GM12891 (cell line): ENCODE measurements around the gene ENTR1.
"Not testable (repeated sequence)": the region's sequence is repeated elsewhere in the genome, so short reads cannot be mapped to it uniquely, and the experiment has no call there.

Source experiments
- DNase-seq: peaks from one replicate; pipeline ENCODE4 v3.0.0; 2011; ENCODE audit warnings: low spot score; ENCODE audit not compliant: insufficient read length
- FAIRE-seq: peaks from 2 replicates; lab custom pipeline; 2011; peaks lifted over from hg19 to GRCh38; lab: Jason Lieb, UNC
- PAX5 ChIP-seq: IDR thresholded peaks from 2 replicates; pipeline ENCODE4 v1.6.1; 2011; ENCODE audit warnings: low read length, moderate library complexity, mild to moderate bottlenecking; ENCODE audit not compliant: insufficient read depth, severe bottlenecking
- POLR2A ChIP-seq: IDR thresholded peaks from 2 replicates; pipeline ENCODE4 v1.6.1; 2011; ENCODE audit warnings: low read depth, low read length, control low read depth
- POLR2AphosphoS5 ChIP-seq: IDR thresholded peaks from 2 replicates; pipeline ENCODE4 v1.6.1; 2011; ENCODE audit warnings: low read depth, low read length, control low read depth
- POU2F2 ChIP-seq: IDR thresholded peaks from 2 replicates; pipeline ENCODE4 v1.6.1; 2011; ENCODE audit warnings: low read depth, mild to moderate bottlenecking, control low read depth, low read length, moderate library complexity
- SPI1 ChIP-seq: IDR thresholded peaks from 2 replicates; pipeline ENCODE4 v1.6.1; 2011; ENCODE audit warnings: low read depth, low read length, control low read depth
- TAF1 ChIP-seq: IDR thresholded peaks from 2 replicates; pipeline ENCODE4 v1.6.1; 2011; ENCODE audit warnings: low read depth, low read length, control low read depth

The ENTR1 gene

DNA sequence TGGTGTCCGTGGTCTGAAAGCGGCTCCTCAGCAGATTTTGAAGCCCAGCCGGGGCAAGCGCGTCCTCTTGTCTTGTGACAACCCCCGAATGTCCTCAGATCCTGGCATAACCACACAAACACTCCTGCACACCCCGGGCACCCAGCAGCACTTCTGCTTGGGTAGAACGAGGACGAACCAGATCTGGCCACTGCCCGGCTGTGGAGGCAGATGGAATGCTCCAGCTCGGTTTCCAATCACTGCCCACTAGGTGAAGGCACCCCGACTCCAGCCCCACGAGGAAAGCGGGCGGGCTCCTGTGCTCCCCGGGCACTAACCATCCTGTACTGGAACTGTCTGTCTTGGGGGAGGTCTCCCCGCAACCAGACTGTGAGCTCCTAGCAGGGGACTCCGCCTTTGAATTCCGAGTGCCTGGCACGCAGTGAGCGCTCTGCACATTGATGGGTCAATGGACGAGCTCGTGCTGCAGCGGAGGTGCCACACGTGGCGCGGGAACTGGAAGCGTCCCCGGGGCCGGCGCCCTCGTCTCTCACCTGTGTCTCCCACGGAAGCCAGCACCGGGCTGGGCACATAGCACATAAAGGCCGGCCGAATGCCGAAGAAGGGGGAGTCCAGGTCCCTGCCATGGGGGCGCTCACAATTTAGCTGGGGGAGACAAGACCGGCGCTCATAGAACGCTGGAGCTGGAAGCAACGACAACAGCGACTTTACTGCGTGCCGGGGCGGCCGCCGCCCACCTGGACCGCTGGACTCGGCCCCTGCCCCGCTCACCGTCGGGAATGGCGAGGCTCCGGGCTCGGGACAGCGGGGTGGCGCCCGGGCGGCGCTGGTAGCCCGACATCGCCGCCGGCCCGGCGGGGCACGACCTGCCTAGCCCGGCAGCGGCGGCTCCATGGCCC, 608 bp downstream of the ENTR1 start:
- peak; percentile 56 for DNase-seq

DNA sequence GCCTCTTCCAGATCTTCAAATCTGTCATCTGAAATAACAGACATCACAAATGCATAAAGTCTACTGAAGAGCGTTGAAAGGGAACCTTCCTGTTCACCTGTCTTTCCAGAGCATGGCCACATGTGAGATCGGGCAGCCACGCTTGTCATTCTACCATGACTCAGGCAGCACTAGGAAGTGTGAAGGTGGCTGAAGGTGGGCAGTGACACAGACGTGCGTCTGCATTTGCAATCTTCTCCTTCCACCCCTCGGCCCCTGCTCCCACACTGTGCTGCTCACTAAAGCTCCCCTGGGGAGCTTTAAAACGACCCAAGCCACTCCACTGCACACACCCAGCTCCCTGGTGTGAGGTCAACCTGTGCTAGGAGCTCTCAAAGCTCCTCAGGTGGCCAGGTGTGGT, 2.5 kb downstream of the ENTR1 start:
- FAIRE-seq = peak; percentile 66
- TF ChIP-seq SPI1 (no peak), TAF1 (no peak), PAX5 (no peak), POU2F2 (no peak), POLR2A (no peak), POLR2AphosphoS5 (no peak)
- DNase-seq = no peak

More for the DNA sequence above, 608 bp downstream of the ENTR1 start:
- FAIRE-seq = peak; percentile 70
- TF ChIP-seq SPI1 = no peak
- TF ChIP-seq POLR2AphosphoS5 = no peak; the same call in 1 of the 2 replicates
- no peak; the same call in 1 of the 2 replicates for TF ChIP-seq POLR2A
- no peak for TF ChIP-seq POU2F2
- TF ChIP-seq TAF1 = no peak
- no peak for TF ChIP-seq PAX5

DNA sequence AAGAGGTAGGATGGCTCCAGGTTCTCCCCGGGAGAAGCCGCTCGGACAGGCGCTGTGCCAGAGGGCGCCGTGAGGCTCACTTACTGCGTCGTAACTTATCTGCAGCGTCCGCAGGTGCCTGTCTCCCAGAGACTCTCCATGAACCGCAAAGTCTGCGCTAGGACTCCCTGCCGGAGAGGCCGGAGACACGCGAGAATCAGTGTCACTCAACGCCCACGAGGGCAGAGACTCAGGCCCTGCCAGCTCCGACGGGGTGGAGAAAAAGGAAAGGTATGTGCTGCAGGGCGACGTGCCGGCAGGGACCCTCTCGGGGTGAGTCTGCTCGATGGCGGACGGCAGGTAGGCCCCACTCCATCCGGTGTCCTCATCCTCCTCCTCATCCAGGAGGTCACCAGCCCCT, 3.4 kb downstream of the ENTR1 start:
- DNase-seq, FAIRE-seq: not testable (repeated sequence)

DNA sequence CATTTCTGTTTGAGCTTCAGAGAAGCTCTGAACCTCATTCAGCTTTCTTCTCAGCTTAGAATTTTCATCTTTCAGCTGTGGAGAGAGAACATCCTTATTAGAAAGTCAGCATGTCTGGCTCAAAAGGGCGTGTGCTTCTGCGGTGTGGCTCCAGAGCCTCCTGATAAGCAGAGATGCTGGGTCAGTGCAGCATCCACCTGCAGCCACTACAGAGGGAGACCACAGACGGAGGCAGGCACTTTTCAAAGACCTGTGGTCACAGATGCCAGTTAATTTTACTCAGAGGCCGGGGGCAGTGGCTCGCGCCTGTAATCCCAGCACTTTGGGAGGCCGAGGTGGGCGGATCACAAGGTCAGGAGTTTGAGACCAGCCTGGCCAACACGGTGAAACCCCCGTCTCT, 4.5 kb downstream of the ENTR1 start:
- not testable (repeated sequence) for DNase-seq, FAIRE-seq

DNA sequence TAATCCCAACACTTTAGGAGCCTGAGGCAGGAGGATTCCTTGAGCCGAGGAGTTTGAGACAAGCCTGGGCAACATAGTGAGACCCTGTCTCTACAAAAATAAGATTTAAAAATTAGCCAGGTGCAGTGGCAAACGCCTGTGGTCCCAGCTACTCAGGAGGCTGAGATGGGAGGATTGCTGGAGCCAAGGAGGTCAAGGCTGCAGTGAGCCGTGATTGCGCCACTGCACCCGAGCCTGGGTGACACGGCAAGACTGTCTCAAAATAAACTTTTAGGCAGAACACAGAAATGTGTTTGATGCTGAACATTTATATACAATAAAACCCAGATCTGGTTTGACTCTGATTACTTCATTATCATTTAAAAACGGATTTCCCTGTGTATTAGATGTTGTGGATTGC, 4.9 kb downstream of the ENTR1 start:
- FAIRE-seq (no peak), DNase-seq (no peak)
- TF ChIP-seq SPI1 = no peak

DNA sequence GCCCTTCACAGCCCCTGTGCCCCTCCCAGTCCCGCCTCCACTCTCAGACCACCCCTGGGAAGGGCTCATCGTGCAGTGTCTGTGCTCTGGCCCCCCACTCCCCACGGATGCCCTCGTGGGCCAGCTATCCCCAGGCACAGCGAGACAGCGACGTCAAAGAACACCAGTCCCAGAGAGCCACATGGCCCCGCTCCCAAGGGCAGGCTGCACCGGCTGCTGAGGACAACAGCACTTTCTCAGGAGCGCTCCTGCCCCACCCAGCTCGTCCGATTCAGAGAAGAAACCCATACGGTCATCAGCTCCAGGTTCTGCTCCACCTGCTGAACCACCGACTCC, 5.6 kb downstream of the ENTR1 start:
- DNase-seq (no peak), FAIRE-seq (peak; percentile 66)
- TF ChIP-seq POLR2AphosphoS5 (no peak), POLR2A (no peak), SPI1 (no peak), PAX5 (no peak), TAF1 (no peak)

DNA sequence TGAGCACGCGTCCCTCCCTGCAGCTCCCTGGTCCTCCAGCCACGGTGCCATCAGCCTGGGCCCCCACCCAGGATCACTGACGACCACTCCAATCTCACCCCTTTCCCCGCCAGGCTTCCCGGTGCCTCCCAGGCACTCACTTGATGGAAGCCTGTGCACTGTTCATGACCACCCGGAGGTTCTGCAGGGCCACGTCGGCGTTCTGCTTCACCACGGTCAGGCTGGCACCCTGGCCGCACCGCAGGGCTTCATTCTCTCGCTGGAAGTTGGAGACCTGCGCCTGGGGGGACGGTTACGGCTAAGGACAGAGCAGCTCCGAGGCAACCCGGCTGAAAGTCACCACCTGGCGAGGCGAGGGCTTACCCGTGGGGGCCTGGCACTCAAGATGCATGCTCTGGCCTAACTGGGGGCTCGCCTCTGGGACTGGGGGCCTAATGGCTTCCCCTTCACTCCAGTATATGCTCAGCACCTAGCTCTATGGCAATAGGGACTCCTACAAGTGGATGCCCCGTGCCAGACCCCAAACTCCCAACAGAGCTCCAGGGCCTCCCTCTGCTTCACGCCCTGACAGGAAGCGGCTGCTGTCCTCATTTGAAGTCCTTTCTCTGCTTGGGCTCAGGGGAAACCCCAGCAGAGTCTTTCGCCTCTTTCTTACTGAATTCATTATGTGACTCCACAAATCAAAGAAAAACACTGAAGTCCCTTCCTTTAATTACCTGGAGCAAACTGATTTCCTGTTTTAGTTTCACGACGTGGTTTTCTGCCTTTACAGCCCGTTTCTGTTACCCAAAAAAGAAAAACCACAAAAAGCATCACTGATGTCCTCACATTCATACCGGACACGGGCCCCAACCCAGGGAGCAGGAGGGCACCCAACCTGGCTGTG, 6.3 kb downstream of the ENTR1 start:
- DNase-seq (no peak), FAIRE-seq (peak; percentile 62)
- TF ChIP-seq PAX5 (no peak), POU2F2 (0 out of 2 replicates have a peak, but pooled peaks have one; percentile 17), TAF1 (no peak), SPI1 (0 out of 2 replicates have a peak, but pooled peaks have one; percentile 6), POLR2AphosphoS5 (no peak; the same call in 1 of the 2 replicates), POLR2A (no peak)

DNA sequence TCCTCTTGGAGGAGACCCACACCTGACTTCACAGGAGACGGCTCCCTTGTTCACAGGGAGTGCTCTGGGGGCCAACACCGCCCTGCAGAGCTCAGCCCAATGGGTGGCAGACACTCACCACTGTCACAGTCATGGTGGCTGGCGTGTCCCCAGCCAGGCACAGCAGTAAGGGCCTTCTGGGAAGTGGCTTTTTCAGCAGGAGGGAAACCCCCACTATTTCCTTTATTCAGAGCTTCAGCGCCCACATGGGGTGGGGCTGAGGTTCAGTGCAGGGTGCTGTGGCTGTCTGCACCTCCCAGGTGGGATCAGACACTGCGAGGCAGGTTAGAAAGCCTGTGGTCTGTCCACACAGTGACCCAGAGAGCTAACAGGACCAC, 6.9 kb downstream of the ENTR1 start:
- FAIRE-seq = peak; percentile 93
- DNase-seq = peak; percentile 66
- TF ChIP-seq POU2F2 = peak; percentile 75; the same call in 1 of the 2 replicates
- TF ChIP-seq POLR2AphosphoS5 = no peak; the same call in none of the 2 replicates

DNA sequence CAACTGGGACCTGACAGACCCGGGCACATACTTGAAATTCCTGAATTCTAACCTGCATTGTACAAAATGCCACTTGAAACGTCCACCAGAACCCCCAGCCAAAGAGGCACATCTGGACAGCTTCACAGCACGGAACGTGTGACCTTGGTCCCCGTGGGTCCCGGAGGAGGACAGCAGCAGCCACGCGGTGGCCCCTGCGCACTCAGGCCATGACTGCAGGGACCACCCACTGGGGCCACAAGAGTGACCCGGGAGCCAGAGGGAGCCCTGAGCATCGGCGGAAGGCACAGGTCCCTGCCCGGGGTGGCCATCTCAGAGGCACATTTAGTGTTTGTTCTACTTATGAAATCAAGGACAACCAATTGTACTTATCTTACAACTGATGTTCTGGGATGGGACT, 8.3 kb downstream of the ENTR1 start:
- DNase-seq = no peak
- 0 out of 2 replicates have a peak, but pooled peaks have one; percentile 4 for TF ChIP-seq POLR2A
- TF ChIP-seq POU2F2 = no peak
- no peak for TF ChIP-seq SPI1
- TF ChIP-seq PAX5 = no peak
- TF ChIP-seq TAF1 = no peak
- TF ChIP-seq POLR2AphosphoS5 = no peak
- no peak for FAIRE-seq
